Activated CD8-positive, alpha-beta T cell treated with anti-CD3 and anti-CD28 coated beads for 36 hours (primary cell): ENCODE results near the gene MED16. TPM values are rescaled to one million over a fixed set of nuclear protein-coding genes. Genes with fewer than 3 reads are reported as not detected.

Source experiments
- ATAC-seq: fragments of 200-7000 bp; cut with Tn5 transposase; one replicate; pipeline ENCODE4 v1.10.0; 2021; ENCODE audit warnings: mild to moderate bottlenecking, moderate library complexity
- CTCF ChIA-PET: fragments of 350-600 bp; sonication (Branson Sonifier 250); formaldehyde crosslinking; loops from one replicate; lab custom pipeline; 2021; ENCODE audit warnings: antibody characterized with exemption; lab: Charles Lee
- POLR2A ChIA-PET: fragments of 350-600 bp; sonication (Branson Sonifier 250); formaldehyde crosslinking; loops from one replicate; lab custom pipeline; 2021; ENCODE audit warnings: antibody characterized with exemption; lab: Charles Lee
- DNase-seq: peaks from one replicate; pipeline ENCODE4 v3.0.0-alpha.2; 2020
- H3K27ac Mint-ChIP-seq: one replicate; pipeline ENCODE4 v1.8.0; 2021; ENCODE audit warnings: mild to moderate bottlenecking, mixed read lengths
- H3K27me3 Mint-ChIP-seq: one replicate; pipeline ENCODE4 v1.8.0; 2021; ENCODE audit warnings: mixed read lengths
- H3K36me3 Mint-ChIP-seq: one replicate; pipeline ENCODE4 v1.8.0; 2021; ENCODE audit warnings: low read depth, mixed read lengths
- H3K4me1 Mint-ChIP-seq: one replicate; pipeline ENCODE4 v1.8.0; 2021; ENCODE audit warnings: low read depth, mixed read lengths
- H3K4me3 Mint-ChIP-seq: one replicate; pipeline ENCODE4 v1.8.0; 2021; ENCODE audit warnings: mild to moderate bottlenecking, moderate library complexity, mixed read lengths
- H3K9me3 Mint-ChIP-seq: one replicate; pipeline ENCODE4 v1.8.0; 2021; ENCODE audit warnings: mixed read lengths
- intact Hi-C: fragments of 100-400 bp; cut with micrococcal nuclease; formaldehyde crosslinking; loops from one replicate; pipeline ENCODE4 v1.10.0; 2022
- total RNA-seq, 2 experiments: library from RNA; stranded (reverse); gene quantifications; one replicate each; pipeline ENCODE4 v1.2.3, GENCODE V29; 2021
- TF ChIP-seq, protein P1 (sequence below): fragments of 200-600 bp; IDR thresholded peaks from one replicate; pipeline ENCODE4 v1.8.0; 2022; ENCODE audit warnings: antibody characterized with exemption, mild to moderate bottlenecking

The MED16 gene, protein sequence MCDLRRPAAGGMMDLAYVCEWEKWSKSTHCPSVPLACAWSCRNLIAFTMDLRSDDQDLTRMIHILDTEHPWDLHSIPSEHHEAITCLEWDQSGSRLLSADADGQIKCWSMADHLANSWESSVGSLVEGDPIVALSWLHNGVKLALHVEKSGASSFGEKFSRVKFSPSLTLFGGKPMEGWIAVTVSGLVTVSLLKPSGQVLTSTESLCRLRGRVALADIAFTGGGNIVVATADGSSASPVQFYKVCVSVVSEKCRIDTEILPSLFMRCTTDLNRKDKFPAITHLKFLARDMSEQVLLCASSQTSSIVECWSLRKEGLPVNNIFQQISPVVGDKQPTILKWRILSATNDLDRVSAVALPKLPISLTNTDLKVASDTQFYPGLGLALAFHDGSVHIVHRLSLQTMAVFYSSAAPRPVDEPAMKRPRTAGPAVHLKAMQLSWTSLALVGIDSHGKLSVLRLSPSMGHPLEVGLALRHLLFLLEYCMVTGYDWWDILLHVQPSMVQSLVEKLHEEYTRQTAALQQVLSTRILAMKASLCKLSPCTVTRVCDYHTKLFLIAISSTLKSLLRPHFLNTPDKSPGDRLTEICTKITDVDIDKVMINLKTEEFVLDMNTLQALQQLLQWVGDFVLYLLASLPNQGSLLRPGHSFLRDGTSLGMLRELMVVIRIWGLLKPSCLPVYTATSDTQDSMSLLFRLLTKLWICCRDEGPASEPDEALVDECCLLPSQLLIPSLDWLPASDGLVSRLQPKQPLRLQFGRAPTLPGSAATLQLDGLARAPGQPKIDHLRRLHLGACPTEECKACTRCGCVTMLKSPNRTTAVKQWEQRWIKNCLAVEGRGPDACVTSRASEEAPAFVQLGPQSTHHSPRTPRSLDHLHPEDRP
- total RNA-seq, result 10 to 100 TPM; 37.6 to 37.8 TPM

DNA sequence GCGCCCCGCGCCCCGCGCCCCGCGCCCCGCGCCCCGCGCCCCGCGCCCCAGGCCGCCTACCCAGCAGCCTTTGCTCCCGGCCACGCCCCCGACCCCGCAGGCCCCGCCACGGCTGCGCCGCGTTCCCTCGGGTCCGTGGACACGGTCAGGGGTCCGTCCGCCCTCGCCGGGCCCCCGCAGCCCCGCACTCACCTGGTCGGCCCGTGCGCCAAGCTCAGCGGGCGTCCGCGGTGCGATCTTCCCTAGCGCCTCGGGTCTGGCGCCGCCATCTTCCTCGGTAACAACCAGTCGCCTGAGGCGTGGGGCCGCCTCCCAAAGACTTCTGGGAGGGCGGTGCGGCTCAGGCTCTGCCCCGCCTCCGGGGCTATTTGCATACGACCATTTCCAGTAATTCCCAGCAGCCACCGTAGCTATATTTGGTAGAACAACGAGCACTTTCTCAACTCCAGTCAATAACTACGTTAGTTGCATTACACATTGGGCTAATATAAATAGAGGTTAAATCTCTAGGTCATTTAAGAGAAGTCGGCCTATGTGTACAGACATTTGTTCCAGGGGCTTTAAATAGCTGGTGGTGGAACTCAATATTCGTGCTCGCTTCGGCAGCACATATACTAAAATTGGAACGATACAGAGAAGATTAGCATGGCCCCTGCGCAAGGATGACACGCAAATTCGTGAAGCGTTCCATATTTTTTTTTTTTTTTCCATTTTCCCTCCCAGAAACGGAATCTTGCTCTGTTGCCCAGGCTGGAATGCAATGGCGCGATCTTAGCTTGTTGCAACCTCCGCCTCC lies at the start of gene MED16, which contains the start of gene RNU6-9:
TSS of gene MED16 (minus strand) at position 294 of the 796 bp plus-strand sequence. CDS start 2,056 bp downstream, outside the sequence.
TSS of gene RNU6-9 (plus strand) at position 591 of the 796 bp plus-strand sequence.
- H3K27me3 Mint-ChIP-seq, result no peaks in the 10 kb centered on the region
- H3K4me1 Mint-ChIP-seq, result peaks cover 13% of the 10 kb centered on the region

DNA sequence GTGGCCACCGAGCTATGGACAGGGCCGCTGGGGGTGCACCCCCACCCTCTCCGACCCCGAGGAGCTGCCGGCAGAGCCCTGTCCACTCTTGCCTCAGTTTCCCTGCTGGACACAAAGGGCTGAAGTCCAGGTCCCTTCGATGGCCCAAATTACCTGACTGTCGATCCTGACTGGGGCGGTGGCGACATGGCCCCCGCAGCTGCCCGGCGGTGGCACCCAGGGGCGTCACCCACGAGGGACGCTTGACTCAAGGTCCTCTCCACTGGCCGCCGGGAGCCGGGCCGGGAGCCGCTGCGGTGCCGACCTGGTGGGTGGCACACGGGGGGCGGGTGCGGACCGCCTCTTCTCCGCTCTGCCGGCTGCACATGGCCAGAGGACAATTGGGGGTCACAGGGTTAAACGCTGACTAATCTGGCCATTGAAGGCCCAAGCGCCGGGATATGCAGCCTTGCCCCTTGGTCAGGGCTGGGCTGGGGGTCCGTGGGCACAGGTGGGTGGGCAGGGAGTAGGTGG lies 49.2 kb upstream of the MED16 start:
- peaks cover 6% of the 10 kb centered on the region for H3K27me3 Mint-ChIP-seq
- H3K4me1 Mint-ChIP-seq, result peaks cover 25% of the 10 kb centered on the region
- ATAC-seq, result no peak
- CTCF ChIA-PET, result no interaction called here
- TF ChIP-seq, protein P1, sequence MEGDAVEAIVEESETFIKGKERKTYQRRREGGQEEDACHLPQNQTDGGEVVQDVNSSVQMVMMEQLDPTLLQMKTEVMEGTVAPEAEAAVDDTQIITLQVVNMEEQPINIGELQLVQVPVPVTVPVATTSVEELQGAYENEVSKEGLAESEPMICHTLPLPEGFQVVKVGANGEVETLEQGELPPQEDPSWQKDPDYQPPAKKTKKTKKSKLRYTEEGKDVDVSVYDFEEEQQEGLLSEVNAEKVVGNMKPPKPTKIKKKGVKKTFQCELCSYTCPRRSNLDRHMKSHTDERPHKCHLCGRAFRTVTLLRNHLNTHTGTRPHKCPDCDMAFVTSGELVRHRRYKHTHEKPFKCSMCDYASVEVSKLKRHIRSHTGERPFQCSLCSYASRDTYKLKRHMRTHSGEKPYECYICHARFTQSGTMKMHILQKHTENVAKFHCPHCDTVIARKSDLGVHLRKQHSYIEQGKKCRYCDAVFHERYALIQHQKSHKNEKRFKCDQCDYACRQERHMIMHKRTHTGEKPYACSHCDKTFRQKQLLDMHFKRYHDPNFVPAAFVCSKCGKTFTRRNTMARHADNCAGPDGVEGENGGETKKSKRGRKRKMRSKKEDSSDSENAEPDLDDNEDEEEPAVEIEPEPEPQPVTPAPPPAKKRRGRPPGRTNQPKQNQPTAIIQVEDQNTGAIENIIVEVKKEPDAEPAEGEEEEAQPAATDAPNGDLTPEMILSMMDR, result no peak
- POLR2A ChIA-PET, result interaction anchor here (0.6 kb wide), 1 partner anchor 34 kb away, joined by 3 read pairs; no protein-coding TSS in a partner anchor
- H3K27ac Mint-ChIP-seq, result no peak overlapping the region
- no peak for DNase-seq
- H3K36me3 Mint-ChIP-seq, result peaks cover 2% of the 10 kb centered on the region
- peaks cover 3% of the 10 kb centered on the region for H3K9me3 Mint-ChIP-seq
- H3K4me3 Mint-ChIP-seq, result no peak overlapping the region
- intact Hi-C loops, result no loop called here

More for the DNA sequence above, at the start of gene MED16, which contains the start of gene RNU6-9:
- Mint-ChIP-seq H3K36me3 (peaks cover 4% of the 10 kb centered on the region), H3K4me3 (peak within 1 kb of the TSS; percentile 76), H3K27ac (peak within 1 kb of the TSS; percentile 99), H3K9me3 (no peaks in the 10 kb centered on the region)
- DNase-seq, result peak; percentile 95
- ChIA-PET CTCF (interaction anchor here (0.8 to 1.5 kb wide), 7 partner anchors 9 to 123 kb away, joined by 3 to 6 read pairs (median 5); partner anchors contain the start of genes KISS1R and WDR18), POLR2A (interaction anchor here (0.6 to 1.9 kb wide), 11 partner anchors 9 to 133 kb away, joined by 3 to 15 read pairs (median 3); partner anchors contain the start of gene WDR18)
- TF ChIP-seq, protein P1, result no peak
- peak; percentile 92 for ATAC-seq
- intact Hi-C loops, result no loop called here

DNA sequence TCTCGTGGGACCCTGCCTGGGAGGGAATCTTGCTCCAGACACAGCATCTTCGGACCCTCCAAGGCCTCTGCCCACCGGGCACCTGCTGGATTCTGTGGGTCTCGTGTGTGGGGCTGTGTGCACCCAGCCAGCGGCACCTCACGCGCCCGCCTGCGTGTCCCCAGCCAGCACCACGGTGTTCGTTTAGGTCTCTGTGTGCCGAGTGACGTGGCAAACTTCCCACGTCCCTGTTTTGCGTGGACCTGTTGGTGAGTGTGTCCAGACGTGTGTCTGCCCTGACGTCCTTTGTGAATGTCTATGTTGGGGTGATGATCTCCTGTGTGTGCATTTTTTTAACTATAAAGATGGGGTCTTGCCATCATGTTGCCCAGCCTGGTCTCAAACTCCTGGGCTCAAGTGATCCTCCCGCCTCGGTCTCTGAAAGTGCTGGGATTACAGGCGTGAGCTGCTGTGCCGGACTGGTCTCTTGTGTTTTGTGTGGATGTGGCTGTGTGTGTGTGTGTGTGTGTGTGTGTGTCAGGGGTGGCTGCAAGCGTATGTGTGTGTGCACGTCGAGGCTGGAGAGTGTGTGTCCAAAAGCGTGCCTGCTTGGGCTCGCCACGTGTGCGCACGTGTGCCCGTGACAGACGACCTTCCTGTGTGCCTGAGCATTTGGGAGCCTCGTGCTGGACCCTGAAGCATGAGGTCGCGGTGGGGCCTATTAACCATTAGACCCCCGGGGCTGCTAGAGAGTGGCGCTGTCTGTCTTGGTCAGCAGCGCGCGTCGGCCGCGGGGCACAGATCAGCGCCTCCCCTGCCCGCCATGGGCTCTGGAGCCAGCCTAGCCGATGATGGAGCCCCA lies 48.5 kb upstream of the MED16 start:
- peak overlapping the region; percentile 46 for H3K27ac Mint-ChIP-seq
- POLR2A ChIA-PET, result interaction anchor here (0.6 kb wide), 1 partner anchor 35 kb away, joined by 3 read pairs; no protein-coding TSS in a partner anchor
- H3K4me1 Mint-ChIP-seq, result peaks cover 27% of the 10 kb centered on the region
- ATAC-seq, result no peak
- intact Hi-C loops, result no loop called here
- TF ChIP-seq, protein P1, result no peak
- H3K27me3 Mint-ChIP-seq, result peaks cover 6% of the 10 kb centered on the region
- peaks cover 3% of the 10 kb centered on the region for H3K9me3 Mint-ChIP-seq
- peaks cover 3% of the 10 kb centered on the region for H3K36me3 Mint-ChIP-seq
- H3K4me3 Mint-ChIP-seq, result peak overlapping the region; percentile 69
- CTCF ChIA-PET, result interaction anchor here (2.4 kb wide), 1 partner anchor 42 kb away, joined by 5 read pairs; the partner anchor contains the start of gene WDR18
- DNase-seq, result no peak
